ENCODE results near the gene SCYL1. TPM values are rescaled to one million over a fixed set of nuclear protein-coding genes. Genes with fewer than 3 reads are reported as not detected.

The SCYL1 gene
- total and polyA plus RNA-seq, 4 donors: 33.7 to 62.0 (median 52.6) TPM

DNA sequence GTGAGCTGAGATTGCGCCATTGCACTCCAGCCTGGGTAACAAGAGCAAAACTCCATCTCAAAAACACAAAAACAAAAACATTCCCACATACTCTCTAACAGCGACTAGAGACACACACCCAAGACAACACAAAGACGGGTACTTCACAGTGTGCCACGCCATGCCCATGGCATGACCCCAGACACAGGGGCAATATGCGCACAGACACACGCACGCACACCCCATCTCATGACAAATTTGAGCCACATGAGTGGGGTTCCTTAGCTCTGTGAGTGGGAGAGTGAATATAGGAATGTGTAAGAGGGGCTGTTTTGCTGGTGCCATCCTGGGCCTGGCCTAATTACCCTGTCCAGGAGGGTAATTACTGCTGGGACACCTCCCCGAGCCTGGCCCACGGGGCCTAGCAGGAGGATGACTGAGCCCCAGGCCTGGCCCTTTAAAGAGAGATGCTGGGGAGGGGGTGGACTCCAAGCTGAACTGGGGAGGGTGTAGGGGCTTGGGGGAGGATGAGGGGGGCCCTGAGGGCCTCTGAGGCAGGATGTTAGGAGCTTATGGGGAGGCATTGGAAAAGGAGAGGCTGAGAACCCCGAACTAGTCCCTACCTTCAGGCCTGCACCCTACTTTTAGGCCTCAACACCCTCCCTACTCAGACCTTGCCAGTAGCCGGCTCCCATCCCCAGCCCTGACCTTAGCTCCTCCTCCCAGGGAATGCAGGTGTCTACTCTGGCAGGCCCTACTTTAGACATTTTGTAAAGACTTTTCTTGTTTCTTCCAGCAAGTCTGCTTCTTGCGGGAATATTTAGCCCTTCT, 31.8 kb downstream of the SCYL1 start:
- Histone ChIP-seq H3K9ac (ENCODE audit: low read depth in 1 of 2, low read length in 2 of 2) (peak overlapping the region in 1 of 2 donors; percentile 34), H3K27me3 (ENCODE audit: control insufficient read depth in 4 of 4, insufficient read depth in 4 of 4, low read length in 3 of 4) (no peaks in the 10 kb centered on the region), H3K27ac (ENCODE audit: low read depth in 1 of 2, low read length in 2 of 2) (peak overlapping the region; percentile 37 to 76), H3K9me3 (ENCODE audit: control insufficient read depth in 4 of 4, low read length in 3 of 4) (no peaks in the 10 kb centered on the region), H3K36me3 (ENCODE audit: control insufficient read depth in 4 of 4, insufficient read depth in 3 of 4, low read depth in 1 of 4, low read length in 3 of 4) (peaks cover 0 to 4% (median 0%) of the 10 kb centered on the region in 4 donors), H3K4me1 (ENCODE audit: control insufficient read depth in 4 of 4, insufficient read depth in 4 of 4, low read length in 3 of 4) (peaks cover 15 to 53% (median 22%) of the 10 kb centered on the region in 4 donors), H3K4me3 (ENCODE audit: low read depth in 1 of 3, low read length in 3 of 3) (peak overlapping the region in 1 of 3 donors; percentile 67)
- no peak for TF ChIP-seq GABPA (IDR thresholded peaks at IDR 0.05 in 1 of 2, conservative IDR thresholded peaks at IDR 0.05 in 1 of 2)
- TF ChIP-seq HNF4A (conservative IDR thresholded peaks at IDR 0.05): no peak
- TF ChIP-seq HNF4G (IDR thresholded peaks at IDR 0.05): no peak
- TF ChIP-seq EGR1 (IDR thresholded peaks at IDR 0.05; ENCODE audit: low read depth in 2 of 2): no peak
- TF ChIP-seq FOXA1 (IDR thresholded peaks at IDR 0.05): no peak
- no peak for TF ChIP-seq CTCF (IDR thresholded peaks at IDR 0.05; ENCODE audit: low read depth, low read length, missing input control)
- TF ChIP-seq FOXA2 (IDR thresholded peaks at IDR 0.05): no peak
- TF ChIP-seq YY1 (IDR thresholded peaks at IDR 0.05): no peak
- WGBS: 88% methylated on average over 12 of the region's 12 CpGs
- DNase-seq (ENCODE audit: low spot score): no peak

- peaks cover 11 to 45% (median 19%) of the 10 kb centered on the region in 4 donors for H3K4me1 ChIP-seq (ENCODE audit: control insufficient read depth in 4 of 4, insufficient read depth in 4 of 4, low read length in 3 of 4)
- WGBS: 7% methylated on average over 47 of the region's 47 CpGs
- H3K27me3 ChIP-seq (ENCODE audit: control insufficient read depth in 4 of 4, insufficient read depth in 4 of 4, low read length in 3 of 4): no peaks in the 10 kb centered on the region
- peak overlapping the region in 1 of 3 donors; percentile 67 for H3K4me3 ChIP-seq (ENCODE audit: low read depth in 1 of 3, low read length in 3 of 3)
- no peak for DNase-seq (ENCODE audit: low spot score)
- peak overlapping the region in 1 of 2 donors; percentile 34 for H3K9ac ChIP-seq (ENCODE audit: low read depth in 1 of 2, low read length in 2 of 2)
- peak overlapping the region; percentile 54 to 77 for H3K27ac ChIP-seq (ENCODE audit: low read depth in 1 of 2, low read length in 2 of 2)
- peaks cover 0 to 4% (median 0%) of the 10 kb centered on the region in 4 donors for H3K36me3 ChIP-seq (ENCODE audit: control insufficient read depth in 4 of 4, insufficient read depth in 3 of 4, low read depth in 1 of 4, low read length in 3 of 4)
- no peaks in the 10 kb centered on the region for H3K9me3 ChIP-seq (ENCODE audit: control insufficient read depth in 4 of 4, low read length in 3 of 4)
- TF ChIP-seq RAD21 (IDR thresholded peaks at IDR 0.05) (no peak), FOXA2 (IDR thresholded peaks at IDR 0.05) (no peak), JUND (IDR thresholded peaks at IDR 0.05) (no peak), GABPA (IDR thresholded peaks at IDR 0.05 in 1 of 2, conservative IDR thresholded peaks at IDR 0.05 in 1 of 2) (no peak), SP1 (IDR thresholded peaks at IDR 0.05) (no peak), CTCF (IDR thresholded peaks at IDR 0.05; ENCODE audit: low read depth, low read length, missing input control) (no peak), EGR1 (IDR thresholded peaks at IDR 0.05; ENCODE audit: low read depth in 2 of 2) (no peak), YY1 (IDR thresholded peaks at IDR 0.05) (no peak), NR2F2 (IDR thresholded peaks at IDR 0.05) (no peak), FOXA1 (IDR thresholded peaks at IDR 0.05) (no peak), HNF4A (conservative IDR thresholded peaks at IDR 0.05) (no peak), RXRA (IDR thresholded peaks at IDR 0.05) (no peak), ZBTB33 (IDR thresholded peaks at IDR 0.05) (no peak), HNF4G (IDR thresholded peaks at IDR 0.05) (no peak), TAF1 (conservative IDR thresholded peaks at IDR 0.05) (no peak)
- TF ChIP-seq, protein P1, sequence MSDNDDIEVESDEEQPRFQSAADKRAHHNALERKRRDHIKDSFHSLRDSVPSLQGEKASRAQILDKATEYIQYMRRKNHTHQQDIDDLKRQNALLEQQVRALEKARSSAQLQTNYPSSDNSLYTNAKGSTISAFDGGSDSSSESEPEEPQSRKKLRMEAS (IDR thresholded peaks at IDR 0.05): no peak
- TF ChIP-seq, protein P2, sequence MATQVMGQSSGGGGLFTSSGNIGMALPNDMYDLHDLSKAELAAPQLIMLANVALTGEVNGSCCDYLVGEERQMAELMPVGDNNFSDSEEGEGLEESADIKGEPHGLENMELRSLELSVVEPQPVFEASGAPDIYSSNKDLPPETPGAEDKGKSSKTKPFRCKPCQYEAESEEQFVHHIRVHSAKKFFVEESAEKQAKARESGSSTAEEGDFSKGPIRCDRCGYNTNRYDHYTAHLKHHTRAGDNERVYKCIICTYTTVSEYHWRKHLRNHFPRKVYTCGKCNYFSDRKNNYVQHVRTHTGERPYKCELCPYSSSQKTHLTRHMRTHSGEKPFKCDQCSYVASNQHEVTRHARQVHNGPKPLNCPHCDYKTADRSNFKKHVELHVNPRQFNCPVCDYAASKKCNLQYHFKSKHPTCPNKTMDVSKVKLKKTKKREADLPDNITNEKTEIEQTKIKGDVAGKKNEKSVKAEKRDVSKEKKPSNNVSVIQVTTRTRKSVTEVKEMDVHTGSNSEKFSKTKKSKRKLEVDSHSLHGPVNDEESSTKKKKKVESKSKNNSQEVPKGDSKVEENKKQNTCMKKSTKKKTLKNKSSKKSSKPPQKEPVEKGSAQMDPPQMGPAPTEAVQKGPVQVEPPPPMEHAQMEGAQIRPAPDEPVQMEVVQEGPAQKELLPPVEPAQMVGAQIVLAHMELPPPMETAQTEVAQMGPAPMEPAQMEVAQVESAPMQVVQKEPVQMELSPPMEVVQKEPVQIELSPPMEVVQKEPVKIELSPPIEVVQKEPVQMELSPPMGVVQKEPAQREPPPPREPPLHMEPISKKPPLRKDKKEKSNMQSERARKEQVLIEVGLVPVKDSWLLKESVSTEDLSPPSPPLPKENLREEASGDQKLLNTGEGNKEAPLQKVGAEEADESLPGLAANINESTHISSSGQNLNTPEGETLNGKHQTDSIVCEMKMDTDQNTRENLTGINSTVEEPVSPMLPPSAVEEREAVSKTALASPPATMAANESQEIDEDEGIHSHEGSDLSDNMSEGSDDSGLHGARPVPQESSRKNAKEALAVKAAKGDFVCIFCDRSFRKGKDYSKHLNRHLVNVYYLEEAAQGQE (IDR thresholded peaks at IDR 0.05): no peak
- TF ChIP-seq, protein P3, sequence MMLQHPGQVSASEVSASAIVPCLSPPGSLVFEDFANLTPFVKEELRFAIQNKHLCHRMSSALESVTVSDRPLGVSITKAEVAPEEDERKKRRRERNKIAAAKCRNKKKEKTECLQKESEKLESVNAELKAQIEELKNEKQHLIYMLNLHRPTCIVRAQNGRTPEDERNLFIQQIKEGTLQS (IDR thresholded peaks at IDR 0.05): no peak
Observed at GRCh38 chr11:65557280-65558001, 32.6 kb downstream of the SCYL1 start.
